CD8-positive, alpha-beta memory T cell (primary cell): ENCODE results near the gene NAV3. TPM values are rescaled to one million over a fixed set of nuclear protein-coding genes. Genes with fewer than 3 reads are reported as not detected.

Experiments
- CTCF ChIA-PET: fragments of 350-600 bp; sonication (Branson Sonifier 250); formaldehyde crosslinking; loops from one replicate; lab custom pipeline; 2021; ENCODE audit warnings: antibody characterized with exemption; lab: Charles Lee
- POLR2A ChIA-PET: fragments of 350-600 bp; sonication (Branson Sonifier 250); formaldehyde crosslinking; loops from one replicate; lab custom pipeline; 2021; ENCODE audit warnings: antibody characterized with exemption; lab: Charles Lee
- DNase-seq, 5 donors: peaks; one replicate each; pipeline versions ENCODE4 v3.0.0 to v3.0.0-alpha.2; 2020 to 2022; ENCODE audit warnings: mixed read lengths in 1 of 5
- H3K27ac ChIP-seq: one replicate; pipeline ENCODE4 v1.7.0; 2013; ENCODE audit warnings: low read depth, mild to moderate bottlenecking, low read length, moderate library complexity
- H3K27me3 ChIP-seq: 2 replicates; pipeline ENCODE4 v1.7.0; 2013; ENCODE audit warnings: low read length, mild to moderate bottlenecking; ENCODE audit not compliant: insufficient read depth, poor library complexity, severe bottlenecking
- H3K36me3 ChIP-seq: 2 replicates; pipeline ENCODE4 v1.7.0; 2013; ENCODE audit warnings: mild to moderate bottlenecking, low read length, moderate library complexity; ENCODE audit not compliant: insufficient read depth
- H3K4me1 ChIP-seq: 2 replicates; pipeline ENCODE4 v1.7.0; 2013; ENCODE audit warnings: mild to moderate bottlenecking, low read length, moderate library complexity; ENCODE audit not compliant: insufficient read depth
- H3K4me3 ChIP-seq: 2 replicates; pipeline ENCODE4 v1.7.0; 2013; ENCODE audit warnings: mild to moderate bottlenecking, low read length
- H3K9me3 ChIP-seq: 2 replicates; pipeline ENCODE4 v1.7.0; 2013; ENCODE audit warnings: mild to moderate bottlenecking, low read length
- H3K27ac Mint-ChIP-seq, 8 donors: one replicate each; pipeline ENCODE4 v1.8.0; 2020 to 2021; ENCODE audit warnings: mixed read lengths in 8 of 8, mild to moderate bottlenecking in 6 of 8, inconsistent platforms in 3 of 8, moderate library complexity in 3 of 8
- H3K27me3 Mint-ChIP-seq, 2 donors: one replicate each; pipeline ENCODE4 v1.8.0; 2020 to 2021; ENCODE audit warnings: mixed read lengths in 2 of 2, mild to moderate bottlenecking in 1 of 2, moderate library complexity in 1 of 2
- H3K36me3 Mint-ChIP-seq, 3 donors: one replicate each; pipeline ENCODE4 v1.8.0; 2020 to 2021; ENCODE audit warnings: mixed read lengths in 3 of 3, inconsistent platforms in 1 of 3, mild to moderate bottlenecking in 1 of 3
- H3K4me1 Mint-ChIP-seq, 3 donors: one replicate each; pipeline ENCODE4 v1.8.0; 2020 to 2021; ENCODE audit warnings: mixed read lengths in 3 of 3, inconsistent platforms in 1 of 3, mild to moderate bottlenecking in 1 of 3
- H3K4me3 Mint-ChIP-seq, 7 donors: one replicate each; pipeline ENCODE4 v1.8.0; 2020 to 2021; ENCODE audit warnings: mixed read lengths in 7 of 7, mild to moderate bottlenecking in 6 of 7, moderate library complexity in 4 of 7, inconsistent platforms in 2 of 7
- H3K9me3 Mint-ChIP-seq, 5 donors: one replicate each; pipeline ENCODE4 v1.8.0; 2020 to 2022; ENCODE audit warnings: mixed read lengths in 5 of 5, mild to moderate bottlenecking in 3 of 5, moderate library complexity in 2 of 5, inconsistent platforms in 1 of 5
- polyA plus RNA-seq: library from polyadenylated mRNA; unstranded; fragments of 300-500 nt; fragmentation: Illumina TruSeq; gene quantifications from one replicate; pipeline ENCODE4 v1.2.3, GENCODE V29; 2021
- total RNA-seq, 2 experiments: library from RNA; stranded (reverse); gene quantifications; one replicate each; pipeline ENCODE4 v1.2.3, GENCODE V29; 2021

Gene NAV3
- total and polyA plus RNA-seq, 3 experiments from 2014 or later, result not detected

DNA sequence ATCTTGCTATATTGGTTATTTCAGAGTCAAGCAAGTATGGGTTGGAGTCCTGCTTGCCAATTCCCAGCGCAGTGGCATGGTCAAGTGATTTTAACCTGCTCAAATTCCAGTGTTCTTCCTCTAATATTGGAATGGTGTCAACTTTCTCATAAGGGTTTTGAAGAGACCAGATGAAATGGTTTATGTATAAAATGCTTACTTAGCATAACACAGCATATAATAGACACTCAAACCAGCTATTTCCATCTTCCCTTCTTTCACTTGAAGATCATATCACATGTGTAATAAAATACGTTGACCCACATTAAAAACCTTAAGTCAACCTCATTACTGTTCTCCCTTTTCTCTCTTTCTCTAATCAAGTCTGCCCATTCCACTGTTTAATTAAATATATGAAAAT is 144.0 kb downstream of the NAV3 start:
- no peak for DNase-seq
- Mint-ChIP-seq H3K4me3 (no peak overlapping the region), H3K27ac (no peak overlapping the region), H3K36me3 (no peaks in the 10 kb centered on the region), H3K4me1 (no peaks in the 10 kb centered on the region), H3K9me3 (peaks cover 2 to 18% (median 8%) of the 10 kb centered on the region in 5 donors), H3K27me3 (no peaks in the 10 kb centered on the region)
- no peaks in the 10 kb centered on the region for H3K27me3 ChIP-seq
- H3K36me3 ChIP-seq, result no peaks in the 10 kb centered on the region
- CTCF ChIA-PET, result no interaction called here
- POLR2A ChIA-PET, result no interaction called here
- no peaks in the 10 kb centered on the region for H3K9me3 ChIP-seq
- H3K4me1 ChIP-seq, result no peaks in the 10 kb centered on the region
- H3K4me3 ChIP-seq, result no peak overlapping the region
- H3K27ac ChIP-seq, result no peak overlapping the region

DNA sequence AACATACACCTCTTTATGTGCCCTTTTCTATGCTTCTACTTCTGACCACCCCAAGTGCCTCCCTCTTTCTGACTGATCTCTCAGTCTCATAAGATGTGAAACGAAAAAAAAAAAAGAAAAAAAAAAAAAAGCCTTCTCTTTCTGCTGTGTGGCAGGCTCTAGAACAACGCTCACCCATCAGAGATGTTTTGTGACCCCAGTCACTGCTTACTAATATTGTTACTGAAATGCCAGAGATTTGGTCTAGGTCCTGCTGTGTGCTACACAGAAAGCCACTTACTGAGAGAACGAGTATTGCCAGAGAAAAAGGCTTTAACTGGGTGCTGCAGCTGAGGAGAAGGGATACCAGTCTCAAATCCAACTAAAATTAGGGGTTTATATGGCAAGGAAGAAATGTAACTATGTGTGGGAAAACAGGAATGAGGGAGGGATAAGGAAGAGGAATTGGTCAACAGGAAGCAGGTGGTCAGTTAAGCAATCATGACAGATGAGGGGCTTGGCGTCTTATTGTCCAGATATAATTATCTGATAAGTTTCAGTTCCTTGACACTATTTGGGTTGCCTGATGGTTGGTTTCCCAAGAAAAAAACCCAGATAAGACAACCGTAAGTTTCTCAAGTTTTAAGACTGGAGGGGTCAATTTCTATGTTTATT is 149.0 kb downstream of the NAV3 start:
- no peaks in the 10 kb centered on the region for H3K4me1 ChIP-seq
- CTCF ChIA-PET, result interaction anchor here (0.7 kb wide), 1 partner anchor 251 kb away, joined by 3 read pairs; no protein-coding TSS in a partner anchor

DNA sequence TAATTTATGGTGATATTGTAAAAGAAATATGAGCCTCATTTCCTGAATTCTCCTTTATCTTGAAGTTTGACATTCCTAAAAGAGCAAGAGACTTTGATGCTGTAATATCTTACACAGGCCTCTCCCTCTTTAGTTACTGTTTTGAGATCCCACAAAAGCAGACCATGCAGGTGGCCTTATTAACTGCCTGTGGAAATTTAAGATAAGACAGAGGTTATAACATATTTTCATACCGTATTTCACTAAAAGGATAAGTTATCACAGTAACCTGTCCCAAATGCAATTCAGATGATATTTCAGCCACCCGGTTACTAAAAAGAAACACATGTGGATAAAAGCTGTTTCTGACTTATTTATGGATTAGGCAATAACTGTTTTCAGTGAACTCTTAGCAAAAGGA is 150.1 kb downstream of the NAV3 start:
- Histone ChIP-seq H3K27me3 (no peaks in the 10 kb centered on the region), H3K36me3 (no peaks in the 10 kb centered on the region), H3K9me3 (no peaks in the 10 kb centered on the region), H3K4me1 (no peaks in the 10 kb centered on the region), H3K27ac (no peak overlapping the region), H3K4me3 (no peak overlapping the region)
- H3K27ac Mint-ChIP-seq, result no peak overlapping the region
- H3K36me3 Mint-ChIP-seq, result no peaks in the 10 kb centered on the region
- no peak for DNase-seq
- ChIA-PET CTCF (no interaction called here), POLR2A (no interaction called here)
- H3K4me3 Mint-ChIP-seq, result no peak overlapping the region
- H3K27me3 Mint-ChIP-seq, result no peaks in the 10 kb centered on the region
- peaks cover 0 to 11% (median 8%) of the 10 kb centered on the region in 5 donors for H3K9me3 Mint-ChIP-seq
- H3K4me1 Mint-ChIP-seq, result no peaks in the 10 kb centered on the region

More for the DNA sequence above, 149.0 kb downstream of the NAV3 start:
- Mint-ChIP-seq H3K4me3 (no peak overlapping the region), H3K4me1 (no peaks in the 10 kb centered on the region), H3K36me3 (no peaks in the 10 kb centered on the region), H3K9me3 (peaks cover 0 to 14% (median 7%) of the 10 kb centered on the region in 5 donors), H3K27me3 (no peaks in the 10 kb centered on the region), H3K27ac (no peak overlapping the region)
- DNase-seq, result no peak
- Histone ChIP-seq H3K36me3 (no peaks in the 10 kb centered on the region), H3K9me3 (no peaks in the 10 kb centered on the region), H3K4me3 (no peak overlapping the region), H3K27me3 (no peaks in the 10 kb centered on the region), H3K27ac (no peak overlapping the region)
- POLR2A ChIA-PET, result no interaction called here

DNA sequence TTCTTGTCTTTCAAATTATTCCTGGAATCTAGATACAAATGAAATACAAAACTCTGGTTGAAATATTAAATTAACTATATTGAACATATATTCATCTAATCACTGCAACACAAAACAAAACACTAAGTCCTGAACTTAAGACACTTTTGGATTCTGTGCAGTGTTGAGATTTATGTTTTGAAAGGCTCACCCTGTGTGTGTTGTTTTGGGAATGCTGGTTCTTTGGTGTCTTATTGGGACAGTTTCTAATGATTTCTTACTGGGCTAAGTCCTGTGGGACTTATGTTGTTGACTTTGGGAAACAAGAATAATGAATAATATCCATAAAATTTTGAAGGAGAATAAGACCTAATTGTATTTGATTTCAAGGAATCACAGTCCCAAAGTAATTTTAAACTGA is 153.2 kb downstream of the NAV3 start:
- Histone ChIP-seq H3K36me3 (no peaks in the 10 kb centered on the region), H3K27ac (no peak overlapping the region), H3K27me3 (no peaks in the 10 kb centered on the region), H3K9me3 (no peaks in the 10 kb centered on the region), H3K4me1 (no peaks in the 10 kb centered on the region), H3K4me3 (no peak overlapping the region)
- POLR2A ChIA-PET, result no interaction called here
- H3K27ac Mint-ChIP-seq, result no peak overlapping the region
- no peak overlapping the region for H3K4me3 Mint-ChIP-seq
- H3K36me3 Mint-ChIP-seq, result no peaks in the 10 kb centered on the region
- H3K27me3 Mint-ChIP-seq, result no peaks in the 10 kb centered on the region
- no peaks in the 10 kb centered on the region for H3K4me1 Mint-ChIP-seq
- no peak for DNase-seq
- H3K9me3 Mint-ChIP-seq, result peaks cover 0 to 6% (median 5%) of the 10 kb centered on the region in 5 donors
- CTCF ChIA-PET, result no interaction called here

DNA sequence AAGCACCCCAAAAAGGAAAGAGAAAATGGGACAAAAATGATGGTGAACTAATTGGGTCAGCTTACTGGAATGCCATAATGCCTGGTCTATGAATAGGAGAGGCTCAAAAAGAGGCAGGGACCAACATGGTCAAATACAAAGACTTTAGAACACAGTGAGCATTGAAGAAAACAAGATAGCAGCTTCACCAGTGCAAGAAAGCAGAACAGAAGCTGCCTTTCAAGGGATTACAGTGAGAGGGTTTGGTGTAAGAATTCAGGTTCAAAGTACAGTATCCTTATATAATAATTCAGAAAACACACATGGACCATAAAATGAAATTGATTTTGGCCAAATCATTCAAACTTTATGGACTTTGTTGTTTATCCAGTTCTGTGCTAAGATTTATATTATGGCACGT is 162.1 kb downstream of the NAV3 start:
- Histone ChIP-seq H3K4me3 (no peak overlapping the region), H3K36me3 (no peaks in the 10 kb centered on the region), H3K9me3 (no peaks in the 10 kb centered on the region), H3K27ac (no peak overlapping the region), H3K4me1 (no peaks in the 10 kb centered on the region), H3K27me3 (no peaks in the 10 kb centered on the region)
- no peaks in the 10 kb centered on the region for H3K27me3 Mint-ChIP-seq
- ChIA-PET CTCF (no interaction called here), POLR2A (no interaction called here)
- peaks cover 0 to 9% (median 0%) of the 10 kb centered on the region in 5 donors for H3K9me3 Mint-ChIP-seq
- no peak for DNase-seq
- H3K4me1 Mint-ChIP-seq, result no peaks in the 10 kb centered on the region
- no peak overlapping the region for H3K4me3 Mint-ChIP-seq
- H3K27ac Mint-ChIP-seq, result no peak overlapping the region
- H3K36me3 Mint-ChIP-seq, result no peaks in the 10 kb centered on the region

DNA sequence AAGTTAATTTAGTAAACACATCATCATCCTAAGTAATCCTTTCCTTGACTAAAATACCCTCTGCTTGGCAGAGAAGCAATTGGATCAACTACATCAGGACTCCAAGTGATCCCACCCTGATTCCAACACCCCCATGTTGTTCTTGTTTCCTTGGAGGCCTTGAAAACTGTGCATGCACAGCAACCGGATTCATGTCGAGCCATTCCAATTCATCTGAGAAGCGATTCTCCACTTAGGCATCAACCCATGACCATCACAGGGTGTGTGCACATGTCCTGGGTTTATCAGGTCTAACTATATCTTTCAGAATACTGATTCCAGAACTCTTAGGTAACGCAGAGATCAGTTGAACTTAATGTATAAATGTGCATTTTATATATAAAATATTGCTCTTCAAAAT is 163.0 kb downstream of the NAV3 start:
- Mint-ChIP-seq H3K27ac (no peak overlapping the region), H3K36me3 (no peaks in the 10 kb centered on the region), H3K4me1 (no peaks in the 10 kb centered on the region), H3K4me3 (no peak overlapping the region), H3K9me3 (peaks cover 0 to 9% (median 0%) of the 10 kb centered on the region in 5 donors), H3K27me3 (no peaks in the 10 kb centered on the region)
- no peaks in the 10 kb centered on the region for H3K9me3 ChIP-seq
- H3K27me3 ChIP-seq, result no peaks in the 10 kb centered on the region
- no peak overlapping the region for H3K4me3 ChIP-seq
- POLR2A ChIA-PET, result no interaction called here
- no peak overlapping the region for H3K27ac ChIP-seq
- no peaks in the 10 kb centered on the region for H3K36me3 ChIP-seq
- no peaks in the 10 kb centered on the region for H3K4me1 ChIP-seq
- CTCF ChIA-PET, result no interaction called here
- DNase-seq, result no peak

DNA sequence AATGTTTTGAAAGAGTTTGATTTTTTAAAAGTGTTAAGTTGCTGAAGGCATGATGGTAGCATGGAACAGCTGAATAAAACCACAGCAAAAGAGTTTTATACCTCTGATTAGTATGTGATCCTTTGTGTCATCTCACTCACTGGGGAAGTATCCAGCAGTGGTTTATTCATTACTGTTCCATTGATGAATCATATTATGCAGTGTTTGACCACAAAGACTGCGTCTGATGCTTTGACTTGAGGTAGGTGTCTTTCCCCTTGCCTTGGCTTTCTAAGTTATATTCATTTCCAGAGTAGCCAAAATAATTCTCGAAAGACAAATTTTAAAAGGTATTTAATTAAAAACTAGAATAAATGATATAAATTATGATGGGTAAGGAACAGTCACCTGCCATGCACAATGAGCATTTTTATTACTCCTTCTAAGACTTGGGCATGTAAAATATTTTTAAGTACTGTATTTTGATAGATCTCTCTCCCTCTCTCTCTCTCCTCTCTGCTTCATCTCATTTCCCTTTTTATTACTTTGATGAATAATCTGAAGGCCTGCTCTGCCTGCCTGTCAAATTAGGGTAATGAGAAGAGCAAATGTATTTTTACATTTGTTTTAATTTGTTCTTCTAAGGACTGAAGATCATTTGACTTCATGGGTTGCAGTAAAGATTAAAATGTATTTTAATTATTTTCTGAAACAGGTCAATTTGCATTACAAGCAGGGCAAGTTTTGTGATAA is 164.9 kb downstream of the NAV3 start:
- H3K36me3 ChIP-seq, result no peaks in the 10 kb centered on the region
- no peaks in the 10 kb centered on the region for H3K4me1 ChIP-seq
- Mint-ChIP-seq H3K27ac (no peak overlapping the region), H3K27me3 (no peaks in the 10 kb centered on the region), H3K4me1 (no peaks in the 10 kb centered on the region), H3K4me3 (no peak overlapping the region), H3K36me3 (no peaks in the 10 kb centered on the region), H3K9me3 (peaks cover 0 to 9% (median 0%) of the 10 kb centered on the region in 5 donors)
- no peaks in the 10 kb centered on the region for H3K27me3 ChIP-seq
- no peak overlapping the region for H3K4me3 ChIP-seq
- no peak for DNase-seq
- CTCF ChIA-PET, result no interaction called here
- POLR2A ChIA-PET, result no interaction called here
- no peak overlapping the region for H3K27ac ChIP-seq
- H3K9me3 ChIP-seq, result no peaks in the 10 kb centered on the region

DNA sequence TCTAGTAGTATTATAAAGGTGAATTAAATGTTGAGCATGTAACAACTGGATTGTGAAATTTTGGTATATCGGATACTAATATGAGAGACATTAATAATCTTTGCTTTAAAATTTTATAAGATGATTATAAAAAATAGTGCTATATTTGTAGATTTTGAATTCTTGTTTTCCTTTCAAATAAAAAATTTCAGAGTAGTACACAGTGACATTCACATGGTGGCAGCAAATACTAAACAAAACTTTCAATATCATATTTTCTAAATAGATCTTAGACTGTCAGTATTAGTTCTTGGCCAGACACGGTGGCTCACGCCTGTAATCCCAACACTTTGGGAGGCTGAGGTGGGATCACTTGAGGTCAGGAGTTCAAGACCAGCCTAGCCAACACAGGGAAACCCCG is 166.0 kb downstream of the NAV3 start:
- POLR2A ChIA-PET, result no interaction called here
- Mint-ChIP-seq H3K27ac (no peak overlapping the region), H3K4me1 (no peaks in the 10 kb centered on the region), H3K9me3 (peaks cover 0 to 9% (median 0%) of the 10 kb centered on the region in 5 donors), H3K36me3 (no peaks in the 10 kb centered on the region), H3K4me3 (no peak overlapping the region), H3K27me3 (no peaks in the 10 kb centered on the region)
- DNase-seq, result no peak
- H3K4me3 ChIP-seq, result no peak overlapping the region
- no peaks in the 10 kb centered on the region for H3K36me3 ChIP-seq
- H3K27ac ChIP-seq, result no peak overlapping the region
- no peaks in the 10 kb centered on the region for H3K4me1 ChIP-seq
- H3K27me3 ChIP-seq, result no peaks in the 10 kb centered on the region
- no peaks in the 10 kb centered on the region for H3K9me3 ChIP-seq
- CTCF ChIA-PET, result no interaction called here
